NOMO-1 (cell line): ENCODE data around the gene UPF3A.
"Not testable (repeated sequence)": the region's sequence is repeated elsewhere in the genome, so short reads cannot be mapped to it uniquely, and the experiment has no call there.

ENCODE experiments used
- DNase-seq, 2 experiments: peaks; one replicate each; lab custom pipeline; 2025; ENCODE audit not compliant: unreplicated experiment in 2 of 2; lab: John Stamatoyannopoulos, UW

UPF3A gene, protein sequence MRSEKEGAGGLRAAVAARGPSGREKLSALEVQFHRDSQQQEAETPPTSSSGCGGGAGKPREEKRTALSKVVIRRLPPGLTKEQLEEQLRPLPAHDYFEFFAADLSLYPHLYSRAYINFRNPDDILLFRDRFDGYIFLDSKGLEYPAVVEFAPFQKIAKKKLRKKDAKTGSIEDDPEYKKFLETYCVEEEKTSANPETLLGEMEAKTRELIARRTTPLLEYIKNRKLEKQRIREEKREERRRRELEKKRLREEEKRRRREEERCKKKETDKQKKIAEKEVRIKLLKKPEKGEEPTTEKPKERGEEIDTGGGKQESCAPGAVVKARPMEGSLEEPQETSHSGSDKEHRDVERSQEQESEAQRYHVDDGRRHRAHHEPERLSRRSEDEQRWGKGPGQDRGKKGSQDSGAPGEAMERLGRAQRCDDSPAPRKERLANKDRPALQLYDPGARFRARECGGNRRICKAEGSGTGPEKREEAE

DNA sequence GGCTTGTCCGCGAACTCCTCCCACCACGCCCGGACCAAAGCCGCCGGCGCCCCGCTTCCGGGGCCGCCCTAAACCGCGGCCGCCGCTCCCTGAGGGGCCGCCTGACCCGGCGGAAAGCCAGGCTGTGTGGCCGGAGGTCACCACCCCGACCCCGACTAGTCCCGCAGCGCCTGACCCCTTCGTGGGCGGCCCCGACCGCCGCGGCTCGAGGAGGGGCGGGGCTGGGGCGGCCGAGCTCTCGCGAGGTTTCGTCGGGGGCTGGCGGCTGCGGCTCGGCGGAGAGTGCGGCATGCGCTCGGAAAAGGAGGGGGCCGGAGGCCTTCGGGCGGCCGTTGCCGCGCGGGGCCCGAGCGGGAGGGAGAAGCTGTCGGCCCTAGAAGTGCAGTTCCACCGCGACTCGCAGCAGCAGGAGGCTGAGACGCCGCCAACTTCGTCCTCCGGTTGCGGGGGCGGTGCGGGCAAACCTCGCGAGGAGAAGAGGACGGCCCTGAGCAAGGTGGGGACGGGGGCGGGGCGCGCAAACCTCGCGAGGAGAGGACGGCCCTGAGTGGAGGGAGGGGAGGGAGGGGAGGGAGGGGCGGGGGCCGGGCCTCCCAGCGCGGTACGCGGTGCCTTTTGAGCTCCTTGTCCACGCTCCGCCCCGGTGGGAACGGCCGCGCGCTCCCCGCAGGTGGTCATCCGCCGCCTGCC, at the start of gene UPF3A:
Gene UPF3A (plus strand): TSS at position 251 of the 690 bp plus-strand sequence. CDS start 39 bp downstream, at position 290.
- DNase-seq: peak; percentile 69 to 77

DNA sequence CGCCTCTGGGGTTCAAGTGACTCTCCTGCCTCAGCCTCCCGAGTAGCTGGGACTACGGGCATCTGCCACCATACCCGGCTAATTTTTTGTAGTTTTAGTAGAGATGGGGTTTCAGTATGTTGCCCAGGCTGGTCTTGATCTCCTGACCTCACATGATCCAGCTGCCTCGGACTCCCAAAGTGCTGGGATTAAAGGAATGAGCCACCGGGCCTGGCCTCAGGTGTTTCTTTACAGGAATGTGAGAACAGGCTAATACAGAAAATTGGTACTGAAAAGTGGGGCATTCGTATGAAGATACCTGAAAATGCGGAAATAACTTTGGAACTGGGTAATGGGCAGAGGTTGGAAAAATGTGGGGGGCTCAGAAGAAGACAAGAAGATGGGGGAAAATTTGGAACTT, 49.5 kb upstream of the UPF3A start:
- DNase-seq: no peak

DNA sequence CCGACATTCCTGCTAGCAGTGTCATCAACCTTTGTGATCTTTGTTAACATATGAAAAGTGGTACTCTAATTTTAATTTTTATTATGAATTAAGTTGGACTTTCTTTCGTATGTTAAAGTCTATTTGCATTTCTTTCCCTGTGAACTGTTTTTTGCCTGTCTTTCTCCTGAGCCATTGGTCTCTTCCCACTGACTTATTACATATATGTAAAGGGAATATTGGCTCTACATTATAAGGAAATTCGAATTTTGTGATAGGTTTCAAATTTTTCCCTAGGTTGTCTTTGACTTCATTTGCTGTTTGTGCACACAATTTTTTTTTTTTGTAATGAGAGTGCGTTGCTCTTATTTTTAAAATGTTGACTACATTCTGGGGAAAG, 47.1 kb upstream of the UPF3A start:
- DNase-seq: no peak

DNA sequence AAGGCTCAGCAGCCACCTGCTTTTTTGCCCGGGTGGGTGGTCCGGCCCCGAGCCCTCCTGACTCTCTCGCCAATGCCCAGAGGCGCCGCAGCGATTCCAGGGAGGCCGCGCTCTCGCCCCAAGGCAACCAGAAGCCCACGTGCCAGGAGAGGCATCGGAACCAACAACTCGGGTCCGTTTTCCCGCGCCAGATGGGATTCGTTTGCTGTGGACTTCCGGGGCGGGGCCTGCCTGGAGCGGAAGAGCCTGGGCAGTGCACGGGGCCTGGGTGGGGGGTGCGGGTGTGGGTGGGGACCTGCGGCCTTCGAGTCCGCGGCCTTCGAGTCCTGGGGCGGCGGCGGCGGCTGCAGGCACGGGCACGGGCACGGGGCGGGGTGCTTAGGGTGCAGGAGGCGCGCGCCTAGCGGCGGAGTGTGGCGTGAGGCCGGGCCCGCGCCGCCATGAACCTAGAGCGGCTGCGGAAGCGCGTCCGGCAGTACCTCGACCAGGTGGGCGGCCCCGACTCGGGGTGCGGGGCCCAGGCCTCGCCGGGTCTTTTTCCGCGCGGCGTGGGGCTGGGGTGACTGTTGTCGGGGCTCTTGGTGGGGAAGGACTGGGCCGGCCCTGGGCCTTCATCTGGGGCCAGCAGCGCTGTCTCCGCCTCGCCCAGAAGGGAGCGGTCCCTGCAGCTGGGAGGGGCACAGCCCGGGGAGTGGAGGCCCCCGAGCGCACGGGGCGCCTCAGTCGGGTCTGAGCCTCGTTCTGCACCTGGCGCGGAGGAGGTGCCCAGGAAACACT, 46.6 kb upstream of the UPF3A start, which contains the start of gene CDC16:
Gene CDC16 (plus strand): TSS at position 253 of the 777 bp plus-strand sequence. CDS start 188 bp downstream, at position 441.
- DNase-seq: peak; percentile 77 to 95

DNA sequence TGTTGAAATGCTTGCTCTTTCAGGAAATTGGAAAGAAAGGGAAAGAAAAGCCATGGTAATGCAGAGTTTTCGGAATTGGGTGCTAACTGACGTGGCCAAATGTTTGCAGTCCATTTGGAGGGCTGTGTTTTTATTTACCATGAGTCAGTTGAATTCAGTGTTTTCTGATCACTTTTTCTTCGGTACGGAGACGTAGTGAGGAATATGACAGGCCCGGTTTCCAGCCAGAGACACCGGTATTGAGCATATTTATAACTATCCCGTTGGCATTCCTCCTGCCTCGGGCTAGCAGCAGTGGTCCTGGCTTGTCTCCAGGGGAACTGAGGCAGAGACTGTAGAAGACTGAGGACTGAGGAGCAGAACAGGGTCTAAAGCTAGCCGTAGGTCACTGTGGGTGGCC, 45.7 kb upstream of the UPF3A start:
- peak in 1 of 2 experiments; percentile 11 for DNase-seq

DNA sequence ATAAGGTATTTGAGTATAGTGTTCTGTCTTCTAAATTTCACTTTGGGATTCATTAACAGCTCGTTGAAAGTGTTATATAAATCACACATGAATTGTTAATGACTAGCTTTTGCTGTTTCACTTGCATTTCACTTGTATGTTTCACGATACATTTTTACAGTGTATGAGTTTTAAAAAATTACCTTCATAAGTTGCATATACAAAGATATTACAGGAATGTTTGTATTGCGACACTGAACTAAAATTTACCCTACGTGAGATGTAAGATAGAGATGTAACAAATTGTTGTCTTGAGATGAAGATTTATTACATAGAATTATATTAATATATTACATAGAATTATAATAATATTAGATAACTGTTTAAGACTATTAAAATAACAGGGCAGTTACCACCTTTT, 45.2 kb upstream of the UPF3A start:
- DNase-seq: no peak

DNA sequence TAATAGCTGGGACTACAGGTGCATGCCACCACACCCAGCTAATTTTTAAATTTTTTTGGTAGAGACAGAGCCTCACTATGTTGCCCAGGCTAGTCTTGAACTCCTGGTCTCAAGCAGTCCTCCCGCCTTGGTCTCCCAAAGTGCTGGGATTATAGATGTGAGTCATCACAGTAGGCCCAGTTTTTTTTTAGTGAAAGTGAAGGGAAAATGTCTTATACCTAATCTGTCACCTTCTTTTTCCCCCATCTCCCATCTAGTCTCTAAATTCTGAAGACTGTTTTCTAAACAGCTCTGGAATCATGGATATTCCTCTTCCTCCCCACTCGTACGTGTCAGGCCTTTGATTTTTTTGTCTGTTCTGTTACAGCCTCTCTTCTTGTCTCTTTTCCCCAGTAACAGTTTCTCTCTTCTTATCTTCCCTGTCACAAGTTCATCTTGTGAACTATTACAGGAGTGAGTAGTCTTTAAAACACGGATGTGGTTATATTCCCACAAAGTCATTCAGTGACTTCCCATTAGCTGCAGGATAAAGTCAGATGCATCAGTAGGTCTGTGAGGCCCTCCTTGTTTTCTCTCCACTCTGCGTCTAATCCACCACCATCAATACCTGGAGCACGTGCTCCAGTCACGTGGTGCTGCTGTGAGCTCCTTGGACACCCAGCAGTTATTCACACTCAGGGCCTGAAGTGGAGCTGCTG, 43.8 kb upstream of the UPF3A start:
- no peak for DNase-seq

DNA sequence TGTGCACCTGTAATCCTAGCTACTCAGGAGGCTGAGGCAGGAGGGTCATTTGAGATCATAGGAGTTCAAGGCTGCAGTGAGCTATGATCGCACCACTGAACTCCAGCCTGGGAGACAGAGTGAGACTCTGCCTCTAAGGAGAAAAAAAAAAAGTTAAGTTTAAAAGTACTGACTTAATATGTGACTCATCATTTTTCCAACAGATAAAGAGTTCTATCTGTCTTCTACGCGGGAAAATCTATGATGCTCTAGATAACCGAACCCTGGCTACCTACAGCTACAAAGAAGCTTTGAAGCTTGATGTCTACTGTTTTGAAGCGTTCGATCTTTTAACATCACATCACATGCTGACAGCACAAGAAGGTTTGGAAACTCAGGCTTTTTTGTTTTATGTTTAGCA, 39.5 kb upstream of the UPF3A start:
- DNase-seq: no peak

DNA sequence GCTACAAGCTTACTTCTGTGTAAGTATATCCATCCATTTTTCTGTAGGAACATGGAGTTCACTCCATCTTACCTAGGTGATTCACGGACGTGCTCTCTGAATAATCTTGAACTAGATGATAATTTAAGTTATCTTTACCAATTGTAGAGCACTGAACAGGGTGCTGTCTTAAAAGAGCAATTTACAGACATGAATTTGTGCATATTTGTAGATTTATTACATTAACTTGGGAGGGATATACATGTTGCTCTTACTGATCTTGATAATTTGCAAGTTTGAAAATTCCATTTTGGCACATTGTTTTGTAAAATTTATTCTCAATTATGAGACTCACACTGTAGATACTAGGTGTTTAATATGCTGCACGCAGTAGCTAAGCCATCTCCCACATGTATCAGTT, 37.4 kb upstream of the UPF3A start:
- no peak for DNase-seq

DNA sequence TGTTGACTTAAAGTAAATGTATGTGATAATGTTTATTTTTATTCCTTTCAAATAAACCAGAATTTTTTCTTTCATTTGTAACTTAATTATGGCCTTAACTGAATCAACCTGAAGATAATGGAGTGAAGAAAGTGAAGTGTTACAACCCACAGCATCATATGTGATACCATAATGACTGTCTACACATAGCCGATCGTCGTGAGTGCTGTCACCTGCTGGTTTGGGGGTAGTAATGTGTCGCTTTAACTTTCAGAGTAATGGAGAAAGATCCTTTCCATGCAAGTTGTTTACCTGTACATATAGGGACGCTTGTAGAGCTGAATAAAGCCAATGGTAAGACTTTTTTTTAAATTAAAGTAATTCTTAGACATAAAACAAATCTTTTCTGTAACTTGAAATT, 36.8 kb upstream of the UPF3A start:
- DNase-seq: no peak

DNA sequence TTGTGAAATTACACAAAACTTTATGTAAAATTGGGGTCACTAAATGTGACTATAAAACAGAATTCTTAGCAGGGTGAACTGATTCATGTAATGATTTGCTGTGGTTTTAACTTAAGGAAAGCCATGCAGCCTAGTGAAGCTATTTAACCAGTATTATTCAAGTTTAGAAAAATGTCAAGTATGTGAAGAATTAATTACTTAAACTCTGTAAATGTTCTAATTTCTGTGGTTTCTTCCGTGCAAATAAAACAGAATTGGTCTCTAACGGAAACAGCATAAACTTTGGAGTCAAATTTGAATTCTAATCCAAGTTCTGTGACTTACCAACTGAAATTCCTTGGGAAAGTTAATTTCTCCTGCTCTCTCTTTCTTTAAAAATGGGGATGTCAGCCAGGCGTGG, 33.4 kb upstream of the UPF3A start:
- no peak for DNase-seq

DNA sequence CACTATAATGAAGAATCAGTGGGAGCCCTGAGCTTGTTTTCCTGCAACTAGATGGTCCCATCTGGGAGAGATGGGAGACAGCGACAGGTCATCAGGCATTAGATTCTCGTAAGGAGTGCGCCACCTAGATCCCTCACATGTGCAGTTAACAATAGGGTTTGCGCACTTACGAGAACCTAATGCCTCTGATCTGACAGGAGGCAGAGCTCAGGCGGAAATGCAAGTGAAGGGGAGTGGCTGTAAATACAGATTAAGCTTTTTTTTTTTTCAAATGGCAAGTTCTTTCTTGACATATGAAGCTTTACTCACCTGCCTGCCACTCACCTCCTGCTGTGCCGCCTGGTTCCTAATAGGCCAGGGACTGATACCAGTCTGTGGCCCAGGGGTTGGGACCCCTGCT, 32.3 kb upstream of the UPF3A start:
- no peak for DNase-seq

DNA sequence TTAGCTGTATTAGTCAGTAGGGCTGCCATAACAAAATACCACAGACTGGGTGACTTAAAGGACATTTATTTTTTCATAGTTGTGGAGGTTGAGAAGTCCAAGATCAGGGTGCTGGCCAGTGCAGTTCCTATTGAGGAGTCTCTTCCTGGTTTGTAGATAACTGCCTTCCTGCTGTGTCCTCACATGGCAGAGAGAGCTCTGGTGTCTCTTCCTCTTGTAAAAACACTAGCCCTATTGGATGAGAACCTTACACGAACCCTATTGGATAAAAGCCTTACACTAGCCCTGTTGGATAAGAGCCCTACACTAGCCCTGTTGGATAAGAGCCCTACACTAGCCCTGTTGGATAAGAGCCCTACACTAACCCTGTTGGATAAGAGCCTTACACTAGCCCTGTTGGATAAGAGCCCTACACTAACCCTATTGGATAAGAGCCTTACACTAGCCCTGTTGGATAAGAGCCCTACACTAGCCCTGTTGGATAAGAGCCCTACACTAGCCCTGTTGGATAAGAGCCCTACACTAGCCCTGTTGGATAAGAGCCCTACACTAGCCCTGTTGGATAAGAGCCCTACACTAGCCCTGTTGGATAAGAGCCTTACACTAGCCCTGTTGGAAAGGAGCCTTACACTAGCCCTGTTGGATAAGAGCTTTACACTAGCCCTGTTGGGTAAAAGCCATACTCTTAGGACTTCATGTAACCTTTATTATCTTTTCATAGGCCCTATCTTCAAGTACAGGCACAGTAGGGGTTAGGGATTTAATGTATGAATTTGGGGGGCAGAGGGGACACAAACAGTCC, 29.6 kb upstream of the UPF3A start:
- not testable (repeated sequence) for DNase-seq

DNA sequence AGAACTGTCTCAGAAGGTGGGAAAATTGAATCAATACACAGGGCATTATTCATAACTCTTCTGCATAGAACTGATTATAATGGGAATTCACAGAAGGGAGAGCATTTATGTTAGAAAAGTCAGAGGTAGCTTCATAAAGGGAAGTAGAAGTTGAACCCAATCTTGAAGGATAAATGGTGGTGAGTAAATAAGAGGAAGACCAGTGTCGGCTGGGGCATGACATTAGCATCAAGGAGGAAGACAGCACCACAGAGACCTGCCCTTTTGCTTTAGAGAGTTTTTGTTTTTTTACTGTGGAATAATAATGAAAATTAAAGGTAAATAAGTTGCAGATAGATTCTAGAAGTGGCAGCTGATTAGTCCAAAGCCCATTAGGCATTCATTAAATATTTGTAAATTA, 24.9 kb upstream of the UPF3A start:
- DNase-seq: peak in 1 of 2 experiments; percentile 39

DNA sequence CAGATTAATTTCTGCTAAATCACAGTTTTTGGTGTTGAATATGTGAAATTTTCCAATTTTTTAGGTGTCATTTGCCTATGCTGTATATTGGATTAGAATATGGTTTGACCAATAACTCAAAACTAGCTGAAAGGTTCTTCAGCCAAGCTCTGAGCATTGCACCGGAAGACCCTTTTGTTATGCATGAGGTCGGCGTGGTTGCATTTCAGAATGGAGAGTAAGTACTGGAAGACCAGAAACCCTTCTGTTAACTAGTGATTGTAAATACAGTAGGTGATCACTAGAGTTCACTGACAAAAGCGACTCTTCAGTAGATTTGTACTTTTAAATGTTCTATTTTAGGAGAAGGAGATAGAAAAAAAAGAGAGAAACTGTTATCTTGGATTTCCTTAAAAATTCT, 24.4 kb upstream of the UPF3A start:
- no peak for DNase-seq

DNA sequence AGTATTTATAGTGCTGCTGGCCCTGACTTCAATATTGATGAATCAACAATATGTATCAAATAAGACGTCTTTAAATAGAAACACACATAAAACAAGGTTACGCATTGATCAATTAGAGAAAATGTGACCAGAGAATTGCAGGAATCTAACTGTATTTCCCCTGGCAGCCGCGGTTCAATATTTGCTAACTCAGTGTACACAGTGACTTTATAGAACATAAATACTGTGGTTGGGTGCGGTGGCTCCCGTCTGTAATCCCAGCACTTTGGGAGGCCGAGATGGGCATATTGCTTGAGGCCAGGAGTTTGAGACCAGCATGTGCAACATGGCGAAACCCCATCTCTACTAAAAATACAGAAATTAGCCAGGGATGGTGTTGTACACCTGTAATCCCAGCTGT, 22.8 kb upstream of the UPF3A start:
- no peak for DNase-seq

DNA sequence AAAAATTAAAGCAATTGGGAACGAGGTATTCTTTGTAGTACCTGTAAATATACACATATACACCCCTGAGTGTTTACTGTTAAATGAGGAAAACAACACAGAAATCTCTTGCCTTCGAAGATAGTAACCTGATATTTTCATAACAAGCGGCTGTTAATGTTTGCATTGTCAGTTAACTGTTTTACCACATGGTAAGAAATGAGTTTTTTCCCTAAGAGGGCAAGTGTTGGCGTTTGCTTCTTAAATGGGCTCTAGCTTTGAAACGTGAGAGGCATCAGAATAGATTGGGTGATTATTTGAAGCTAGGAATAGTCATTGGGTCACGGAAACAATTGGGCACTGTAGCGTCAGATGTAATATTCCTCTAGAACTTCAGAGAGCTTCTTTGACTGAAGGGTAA, 22.0 kb upstream of the UPF3A start:
- DNase-seq: no peak

DNA sequence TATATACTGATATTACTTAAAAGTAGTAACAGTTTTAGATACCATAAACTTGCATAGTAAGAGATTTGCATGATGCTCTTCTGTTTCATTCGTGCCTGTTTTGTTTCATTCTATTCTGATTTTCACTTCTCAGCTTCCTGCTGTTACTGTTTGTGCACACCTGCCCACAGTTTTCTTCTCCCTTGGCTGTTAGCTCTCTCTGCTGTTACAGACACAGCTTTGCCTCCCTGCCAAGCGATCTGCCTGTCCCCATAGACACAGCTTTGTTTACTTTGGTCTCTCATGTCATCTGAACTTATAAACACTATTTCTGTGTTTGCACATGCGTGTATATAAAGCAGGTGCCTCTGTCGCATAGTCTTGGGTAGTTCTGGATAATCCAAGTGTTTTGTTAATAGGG, 21.4 kb upstream of the UPF3A start:
- DNase-seq: no peak

DNA sequence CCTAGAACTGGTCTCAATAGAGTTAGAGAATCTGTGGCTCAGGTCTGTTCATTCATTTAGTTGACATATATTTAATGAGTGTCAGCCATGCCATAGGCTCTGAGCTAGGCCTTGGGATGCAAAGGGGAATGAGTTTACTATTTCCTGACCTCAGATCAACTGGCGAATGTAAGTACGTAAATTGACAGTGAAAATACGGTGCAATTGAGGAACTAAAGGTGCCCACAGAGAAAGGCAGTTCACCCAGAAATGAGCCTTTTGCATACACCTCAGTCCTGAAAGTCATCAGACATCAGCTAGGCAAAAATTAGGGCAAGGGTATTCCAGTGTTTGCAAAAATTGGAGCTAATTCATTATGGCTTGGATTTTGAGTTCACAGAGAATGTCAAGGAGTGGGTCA, 20.6 kb upstream of the UPF3A start:
- no peak for DNase-seq
